K562 (cell line): ENCODE measurements around the gene KNL1. TPM values are rescaled to one million over a fixed set of nuclear protein-coding genes. Genes with fewer than 3 reads are reported as not detected.

Source experiments
- ATAC-seq: fragments of 200-7000 bp; cut with Tn5 transposase; 3 replicates; pipeline ENCODE4 v1.9.1; 2020; ENCODE audit warnings: moderate library complexity
- BruUV-seq: library from RNA; stranded (reverse); fragments of 400-500 nt; replicated peaks from 2 replicates; lab custom pipeline; 2021; lab: Mats Ljungman, UMichigan
- CTCF ChIA-PET: fragments of 300-600 bp; formaldehyde crosslinking; extraction: SDS; loops from one replicate; lab custom pipeline; 2021; ENCODE audit warnings: low intra/inter-chr PET ratio; lab: Yijun Ruan, JAX
- POLR2A ChIA-PET: fragments of 300-600, 350-650 bp; sonication (Branson Sonifier 250); formaldehyde crosslinking; extraction: SDS; loops from one replicate; lab custom pipeline; 2021; ENCODE audit warnings: antibody characterized with exemption, inconsistent platforms; lab: Yijun Ruan, JAX
- DNase-seq, 4 experiments: peaks; one replicate each; pipeline versions ENCODE4 v3.0.0 to v3.0.0-alpha.2; 2011 to 2018; ENCODE audit warnings: low spot score in 3 of 4, mixed read lengths in 3 of 4; ENCODE audit errors: extremely low read depth in 1 of 4
- FAIRE-seq: peaks from 2 replicates; lab custom pipeline; 2011; peaks lifted over from hg19 to GRCh38; lab: Jason Lieb, UNC
- H2AFZ ChIP-seq: 2 replicates; pipeline ENCODE4 v1.6.0; 2011; ENCODE audit warnings: low read depth, low read length, control low read depth, inconsistent platforms
- H3K27ac ChIP-seq: fragments of 200-600 bp; 3 replicates; pipeline ENCODE4 v1.8.0; 2011; ENCODE audit warnings: low read depth, mild to moderate bottlenecking, control low read depth, inconsistent platforms, low read length, moderate library complexity, mixed read lengths; ENCODE audit errors: extremely low read depth
- H3K27me3 ChIP-seq, 2 experiments: fragments of 300-600 bp in 1 of 2; 2 replicates in 1 of 2; 3 replicates in 1 of 2; pipeline versions ENCODE4 v1.6.0 to v1.8.0; 2011; ENCODE audit warnings: inconsistent platforms in 2 of 2, low read length in 2 of 2, mild to moderate bottlenecking in 1 of 2, mixed read lengths in 1 of 2, moderate library complexity in 1 of 2; ENCODE audit not compliant: control insufficient read depth in 2 of 2, insufficient read depth in 2 of 2
- H3K36me3 ChIP-seq: fragments of 300-600 bp; 3 replicates; pipeline ENCODE4 v1.8.0; 2011; ENCODE audit warnings: mild to moderate bottlenecking, low read length, inconsistent platforms; ENCODE audit not compliant: control insufficient read depth, insufficient read depth
- H3K4me1 ChIP-seq, 2 experiments: fragments of 200-600 bp in 1 of 2; replicated peaks in 1 of 2; 2 replicates in 1 of 2; 3 replicates in 1 of 2; pipeline versions ENCODE4 v1.5.1 to v1.8.0; 2011; ENCODE audit warnings: inconsistent platforms in 2 of 2, low read length in 2 of 2, mild to moderate bottlenecking in 1 of 2, mixed read lengths in 1 of 2, moderate library complexity in 1 of 2; ENCODE audit not compliant: control insufficient read depth in 2 of 2, insufficient read depth in 2 of 2
- H3K4me2 ChIP-seq: 2 replicates; pipeline ENCODE4 v1.6.1; 2011; ENCODE audit warnings: low read length, control low read depth, inconsistent platforms, mixed read lengths; ENCODE audit not compliant: insufficient read depth
- H3K4me3 ChIP-seq: fragments of 200-600 bp; sonication (generic), shearing (Covaris generic); 2 replicates; pipeline ENCODE4 v1.5.1; 2016; ENCODE audit warnings: control low read depth, inconsistent platforms
- H3K79me2 ChIP-seq: fragments of 200-600 bp; 3 replicates; pipeline ENCODE4 v1.8.0; 2011; ENCODE audit warnings: low read length, inconsistent platforms; ENCODE audit not compliant: control insufficient read depth, insufficient read depth
- H3K9ac ChIP-seq, 2 experiments: 2 replicates each; pipeline versions ENCODE4 v1.6.0 to v1.6.1; 2011; ENCODE audit warnings: low read depth in 2 of 2, low read length in 2 of 2, control low read depth in 1 of 2, inconsistent platforms in 1 of 2, mild to moderate bottlenecking in 1 of 2, mixed read lengths in 1 of 2; ENCODE audit not compliant: insufficient read depth in 1 of 2
- H3K9me1 ChIP-seq: one replicate; pipeline ENCODE4 v1.6.0; 2011; ENCODE audit warnings: inconsistent platforms, mild to moderate bottlenecking, low read length, moderate library complexity; ENCODE audit not compliant: control insufficient read depth, insufficient read depth
- H3K9me3 ChIP-seq: replicated peaks from 2 replicates; pipeline ENCODE4 v1.5.1; 2011; ENCODE audit warnings: low read depth, low read length, inconsistent platforms; ENCODE audit not compliant: control insufficient read depth, insufficient read depth
- H4K20me1 ChIP-seq: replicated peaks from 2 replicates; pipeline ENCODE4 v1.6.1; 2011; ENCODE audit warnings: low read length, inconsistent platforms, mixed read lengths; ENCODE audit not compliant: control insufficient read depth, insufficient read depth
- ATF7 ChIP-seq: fragments of 450-650 bp; IDR thresholded peaks from 2 replicates; pipeline ENCODE4 v1.7.1; 2014; ENCODE audit warnings: mild to moderate bottlenecking, moderate library complexity
- BRD4 ChIP-seq: fragments of 200-600 bp; sonication (generic); IDR thresholded peaks from 2 replicates; pipeline ENCODE4 v1.6.1; 2017; ENCODE audit warnings: inconsistent platforms
- FUS ChIP-seq: fragments of 200-400 bp; formaldehyde crosslinking; optimal IDR thresholded peaks from 2 replicates; pipeline ENCODE3; 2017; ENCODE audit warnings: low read depth, low read length
- POU5F1 ChIP-seq: fragments of 150-350 bp; IDR thresholded peaks from 2 replicates; pipeline ENCODE4 v1.6.1; 2014; ENCODE audit warnings: borderline replicate concordance, low read length, low read depth, mild to moderate bottlenecking; ENCODE audit not compliant: partially characterized antibody
- SREBF2 ChIP-seq: sonication (generic); formaldehyde crosslinking; IDR thresholded peaks from 2 replicates; pipeline ENCODE4 v1.4.0; 2020; ENCODE audit warnings: mild to moderate bottlenecking, missing genetic modification reagents
- TARDBP ChIP-seq: fragments of 450-650 bp; IDR thresholded peaks from 2 replicates; pipeline ENCODE4 v1.6.1; 2016
- ZNF133 ChIP-seq: fragments of 250-450 bp; sonication (Bioruptor Pico); IDR thresholded peaks from 2 replicates; pipeline ENCODE4 v1.4.0; 2020; ENCODE audit warnings: mild to moderate bottlenecking
- ZNF57 ChIP-seq: fragments of 450-650 bp; formaldehyde crosslinking; IDR thresholded peaks from 2 replicates; pipeline ENCODE4 v1.4.0; 2020; ENCODE audit warnings: mild to moderate bottlenecking, moderate library complexity
- WGBS: fragments of 100-300 bp; shearing (Covaris generic); methylation state at CpG from one replicate; pipeline ENCODE4 v1.1.6; 2016; ENCODE audit warnings: low coverage, mixed read lengths; ENCODE audit not compliant: insufficient coverage; ENCODE audit errors: missing lambda C conversion rate; 5-methylcytosine and 5-hydroxymethylcytosine counted together
- in situ Hi-C: fragments of 300-500 bp; cut with MboI; formaldehyde crosslinking; loops from 4 replicates; pipeline ENCODE4 v1.15.0; 2018; ENCODE audit warnings: inconsistent platforms, mixed read lengths
- intact Hi-C: fragments of 100-400 bp; cut with micrococcal nuclease; formaldehyde crosslinking; loops from 2 replicates; pipeline ENCODE4 v1.14.2; 2022
- polyA plus RNA-seq, 8 experiments: library from polyadenylated mRNA; depleted of rRNA in 4 of 8; stranded (reverse) in 5 of 8; unstranded in 3 of 8; fragments of >200 nt; fragmentation: Nextera tagmentation in 2 of 8; fragmentation: Illumina TruSeq in 1 of 8; extraction: Ambion mirVana in 2 of 8; extraction: Trizol in 1 of 8; gene quantifications; 2 replicates each; pipeline versions ENCODE4 v1.2.1 to v1.2.3, GENCODE V29; 2011 to 2014; ENCODE audit warnings: inconsistent platforms in 1 of 8, missing spikeins in 1 of 8
- total RNA-seq, 7 experiments: library from RNA; depleted of rRNA in 6 of 7; stranded (reverse); fragments of >200 nt in 6 of 7; fragmentation: Illumina TruSeq in 2 of 7; extraction: Trizol in 2 of 7; gene quantifications; 2 replicates each; pipeline versions ENCODE4 v1.2.1 to v1.2.3, GENCODE V29; 2011 to 2021; ENCODE audit warnings: low replicate concordance in 1 of 7
- TF ChIP-seq, protein P1 (sequence below): sonication (generic); formaldehyde crosslinking; IDR thresholded peaks from 2 replicates; pipeline ENCODE4 v1.8.0; 2022; ENCODE audit warnings: missing genetic modification reagents, mild to moderate bottlenecking, moderate library complexity, borderline replicate concordance
- TF ChIP-seq, protein P2 (sequence below): sonication (generic); formaldehyde crosslinking; IDR thresholded peaks from 2 replicates; pipeline ENCODE4 v1.8.0; 2022; ENCODE audit warnings: missing genetic modification reagents, mild to moderate bottlenecking, borderline replicate concordance
- TF ChIP-seq, protein P3 (sequence below), 2 experiments: fragments of 150-350 bp in 1 of 2; IDR thresholded peaks; 2 replicates each; pipeline ENCODE4 v1.6.1; 2012 to 2016; ENCODE audit warnings: low read depth in 2 of 2, low read length in 2 of 2, mild to moderate bottlenecking in 1 of 2, moderate library complexity in 1 of 2

Gene KNL1
- total and polyA plus RNA-seq, 9 of the 15 experiments (the other 6 are each of a cell fraction or from before 2014, with no cell fraction given) = 14.5 to 65.4 (median 34.6) TPM

DNA sequence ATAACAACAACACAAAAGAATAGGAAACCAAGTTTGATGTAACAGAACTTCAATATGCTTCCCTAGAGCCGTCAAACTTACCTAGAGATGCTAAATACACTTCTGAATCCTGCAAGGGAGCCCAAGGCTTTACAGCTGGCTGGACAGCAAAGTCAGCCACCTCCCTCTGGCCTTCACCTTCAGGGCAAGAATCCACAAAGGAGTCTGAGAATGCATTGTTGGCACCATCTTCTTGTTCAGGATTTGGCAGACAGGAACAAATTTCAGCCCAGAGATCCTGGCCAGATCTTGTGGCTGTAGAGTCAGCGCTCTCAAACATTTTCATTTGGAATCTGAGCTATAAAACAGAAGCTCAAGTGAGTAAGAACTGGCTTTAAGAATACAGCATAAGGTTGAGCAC, 31.4 kb upstream of the KNL1 start:
- Histone ChIP-seq H3K36me3 (peaks cover 21% of the 10 kb centered on the region), H2AFZ (no peak overlapping the region), H3K4me3 (no peak overlapping the region), H3K9me1 (no peaks in the 10 kb centered on the region), H3K4me1 (peaks cover 22 to 30% of the 10 kb centered on the region in 2 experiments; a peak in 4 of 5 replicates), H3K27me3 (no peaks in the 10 kb centered on the region), H3K9me3 (no peaks in the 10 kb centered on the region), H3K27ac (no peak overlapping the region), H4K20me1 (no peaks in the 10 kb centered on the region), H3K9ac (peak overlapping the region in 1 of 2 experiments; percentile 40; a peak in 1 of 4 replicates), H3K79me2 (peaks cover 42% of the 10 kb centered on the region), H3K4me2 (peak overlapping the region; percentile 21; the same call in 1 of the 2 replicates)
- intact Hi-C loops = loop anchor here (10.0 kb wide), 1 partner anchor 192 kb away; the partner anchor contains the start of gene RMDN3
- ATAC-seq = no peak
- 87% methylated on average over 2 of the region's 2 CpGs for WGBS
- ChIA-PET CTCF (no interaction called here), POLR2A (interaction anchor here (0.5 kb wide), 1 partner anchor 366 kb away, joined by 5 read pairs; no protein-coding TSS in a partner anchor)
- FAIRE-seq = no peak
- in situ Hi-C loops = no loop called here
- BruUV-seq = no TSS peak
- DNase-seq = no peak
- TF ChIP-seq BRD4 (no peak), SREBF2 (CRISPR knock-in tag) (no peak), FUS (no peak), TARDBP (no peak), ATF7 (no peak), ZNF57 (CRISPR knock-in tag) (no peak), ZNF133 (no peak), POU5F1 (no peak)
- TF ChIP-seq, protein P1, sequence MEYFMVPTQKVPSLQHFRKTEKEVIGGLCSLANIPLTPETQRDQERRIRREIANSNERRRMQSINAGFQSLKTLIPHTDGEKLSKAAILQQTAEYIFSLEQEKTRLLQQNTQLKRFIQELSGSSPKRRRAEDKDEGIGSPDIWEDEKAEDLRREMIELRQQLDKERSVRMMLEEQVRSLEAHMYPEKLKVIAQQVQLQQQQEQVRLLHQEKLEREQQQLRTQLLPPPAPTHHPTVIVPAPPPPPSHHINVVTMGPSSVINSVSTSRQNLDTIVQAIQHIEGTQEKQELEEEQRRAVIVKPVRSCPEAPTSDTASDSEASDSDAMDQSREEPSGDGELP (CRISPR knock-in tag) = no peak
- TF ChIP-seq, protein P2, sequence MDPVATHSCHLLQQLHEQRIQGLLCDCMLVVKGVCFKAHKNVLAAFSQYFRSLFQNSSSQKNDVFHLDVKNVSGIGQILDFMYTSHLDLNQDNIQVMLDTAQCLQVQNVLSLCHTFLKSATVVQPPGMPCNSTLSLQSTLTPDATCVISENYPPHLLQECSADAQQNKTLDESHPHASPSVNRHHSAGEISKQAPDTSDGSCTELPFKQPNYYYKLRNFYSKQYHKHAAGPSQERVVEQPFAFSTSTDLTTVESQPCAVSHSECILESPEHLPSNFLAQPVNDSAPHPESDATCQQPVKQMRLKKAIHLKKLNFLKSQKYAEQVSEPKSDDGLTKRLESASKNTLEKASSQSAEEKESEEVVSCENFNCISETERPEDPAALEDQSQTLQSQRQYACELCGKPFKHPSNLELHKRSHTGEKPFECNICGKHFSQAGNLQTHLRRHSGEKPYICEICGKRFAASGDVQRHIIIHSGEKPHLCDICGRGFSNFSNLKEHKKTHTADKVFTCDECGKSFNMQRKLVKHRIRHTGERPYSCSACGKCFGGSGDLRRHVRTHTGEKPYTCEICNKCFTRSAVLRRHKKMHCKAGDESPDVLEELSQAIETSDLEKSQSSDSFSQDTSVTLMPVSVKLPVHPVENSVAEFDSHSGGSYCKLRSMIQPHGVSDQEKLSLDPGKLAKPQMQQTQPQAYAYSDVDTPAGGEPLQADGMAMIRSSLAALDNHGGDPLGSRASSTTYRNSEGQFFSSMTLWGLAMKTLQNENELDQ (CRISPR knock-in tag) = no peak
- TF ChIP-seq, protein P3, sequence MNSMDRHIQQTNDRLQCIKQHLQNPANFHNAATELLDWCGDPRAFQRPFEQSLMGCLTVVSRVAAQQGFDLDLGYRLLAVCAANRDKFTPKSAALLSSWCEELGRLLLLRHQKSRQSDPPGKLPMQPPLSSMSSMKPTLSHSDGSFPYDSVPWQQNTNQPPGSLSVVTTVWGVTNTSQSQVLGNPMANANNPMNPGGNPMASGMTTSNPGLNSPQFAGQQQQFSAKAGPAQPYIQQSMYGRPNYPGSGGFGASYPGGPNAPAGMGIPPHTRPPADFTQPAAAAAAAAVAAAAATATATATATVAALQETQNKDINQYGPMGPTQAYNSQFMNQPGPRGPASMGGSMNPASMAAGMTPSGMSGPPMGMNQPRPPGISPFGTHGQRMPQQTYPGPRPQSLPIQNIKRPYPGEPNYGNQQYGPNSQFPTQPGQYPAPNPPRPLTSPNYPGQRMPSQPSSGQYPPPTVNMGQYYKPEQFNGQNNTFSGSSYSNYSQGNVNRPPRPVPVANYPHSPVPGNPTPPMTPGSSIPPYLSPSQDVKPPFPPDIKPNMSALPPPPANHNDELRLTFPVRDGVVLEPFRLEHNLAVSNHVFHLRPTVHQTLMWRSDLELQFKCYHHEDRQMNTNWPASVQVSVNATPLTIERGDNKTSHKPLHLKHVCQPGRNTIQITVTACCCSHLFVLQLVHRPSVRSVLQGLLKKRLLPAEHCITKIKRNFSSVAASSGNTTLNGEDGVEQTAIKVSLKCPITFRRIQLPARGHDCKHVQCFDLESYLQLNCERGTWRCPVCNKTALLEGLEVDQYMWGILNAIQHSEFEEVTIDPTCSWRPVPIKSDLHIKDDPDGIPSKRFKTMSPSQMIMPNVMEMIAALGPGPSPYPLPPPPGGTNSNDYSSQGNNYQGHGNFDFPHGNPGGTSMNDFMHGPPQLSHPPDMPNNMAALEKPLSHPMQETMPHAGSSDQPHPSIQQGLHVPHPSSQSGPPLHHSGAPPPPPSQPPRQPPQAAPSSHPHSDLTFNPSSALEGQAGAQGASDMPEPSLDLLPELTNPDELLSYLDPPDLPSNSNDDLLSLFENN (IDR thresholded peaks at IDR 0.05; ENCODE audit: low read depth in 2 of 2, low read length in 2 of 2) = no peak
